Neural progenitor cell (in vitro differentiated cells): ENCODE data around the gene SEC63.

ENCODE experiments used
- CTCF ChIP-seq: fragments of 200-600 bp; sonication (generic); IDR thresholded peaks from 2 replicates; pipeline ENCODE4 v1.5.1; 2017; ENCODE audit warnings: antibody characterized with exemption, mild to moderate bottlenecking
- EZH2 ChIP-seq: fragments of 200-600 bp; sonication (generic); IDR thresholded peaks from 2 replicates; pipeline ENCODE4 v1.6.1; 2017; ENCODE audit warnings: antibody characterized with exemption, mild to moderate bottlenecking, moderate library complexity

DNA sequence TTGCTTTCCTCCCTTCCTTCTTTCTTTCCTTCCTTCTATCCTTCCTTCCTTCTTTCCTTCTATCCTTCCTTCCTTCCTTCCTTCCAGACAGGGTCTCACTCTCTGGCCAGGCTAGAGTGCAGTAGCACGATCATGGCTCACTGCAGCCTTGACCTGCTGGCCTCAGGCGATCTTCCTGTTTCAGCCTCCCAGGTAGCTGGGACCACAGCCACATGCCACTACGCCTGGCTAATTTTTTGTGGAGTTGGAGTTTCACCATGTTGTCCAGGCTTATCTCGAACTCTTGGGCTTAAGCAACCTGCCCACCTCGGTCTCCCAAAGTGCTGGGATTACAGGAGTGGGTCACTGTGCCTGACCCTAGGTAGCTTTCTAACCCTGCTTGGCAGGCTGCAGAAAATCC, 12.2 kb upstream of the SEC63 start:
- no peak for TF ChIP-seq CTCF
- TF ChIP-seq EZH2 = no peak
